HCEC 1CT (cell line): ENCODE data around the gene NTN3.
A peak's percentile ranks its signal among the peaks of the same experiment; 100 is the strongest.
"Not testable (repeated sequence)": the region's sequence is repeated elsewhere in the genome, so short reads cannot be mapped to it uniquely, and the experiment has no call there.

Source experiments
- DNase-seq: peaks from one replicate; pipeline ENCODE4 v3.0.0-alpha.2; 2017

NTN3 gene

GRCh38 chr16:2441143-2441804 lies 29.8 kb upstream of the NTN3 start:
- DNase-seq, result not testable (repeated sequence)

- DNase-seq, result no peak
These were observed 27.5 kb upstream of the NTN3 start for GRCh38 chr16:2443555-2443954.

- DNase-seq, result peak; percentile 42
These were observed 23.0 kb upstream of the NTN3 start for GRCh38 chr16:2447920-2448583.

GRCh38 chr16:2449118-2449517 lies 22.0 kb upstream of the NTN3 start:
- no peak for DNase-seq

- DNase-seq, result no peak
These were observed 20.6 kb upstream of the NTN3 start for GRCh38 chr16:2450535-2450934.

DNA sequence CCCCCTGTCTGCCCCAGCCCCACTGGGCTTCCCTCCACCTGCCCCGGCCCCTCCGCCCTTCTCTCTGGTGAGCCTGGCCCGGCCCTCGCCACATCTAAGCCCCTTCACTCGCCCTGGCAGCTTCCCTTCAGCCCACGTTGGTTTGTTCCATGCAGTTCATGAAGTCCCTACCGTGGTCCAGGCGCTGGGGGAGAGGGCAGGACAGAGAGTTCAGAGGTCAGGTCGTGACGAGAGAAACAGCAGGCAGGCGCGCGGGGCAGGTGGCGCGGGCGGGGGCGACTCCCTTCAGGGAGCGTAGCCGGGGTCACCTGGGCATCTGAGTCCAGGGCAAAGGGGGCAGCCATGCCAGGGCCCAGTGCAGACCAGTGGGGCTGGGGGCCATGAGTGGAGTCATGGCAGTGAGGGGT lies 20.1 kb upstream of the NTN3 start:
- DNase-seq, result no peak

- DNase-seq, result no peak
These were observed 19.2 kb upstream of the NTN3 start for GRCh38 chr16:2451851-2452320.

DNA sequence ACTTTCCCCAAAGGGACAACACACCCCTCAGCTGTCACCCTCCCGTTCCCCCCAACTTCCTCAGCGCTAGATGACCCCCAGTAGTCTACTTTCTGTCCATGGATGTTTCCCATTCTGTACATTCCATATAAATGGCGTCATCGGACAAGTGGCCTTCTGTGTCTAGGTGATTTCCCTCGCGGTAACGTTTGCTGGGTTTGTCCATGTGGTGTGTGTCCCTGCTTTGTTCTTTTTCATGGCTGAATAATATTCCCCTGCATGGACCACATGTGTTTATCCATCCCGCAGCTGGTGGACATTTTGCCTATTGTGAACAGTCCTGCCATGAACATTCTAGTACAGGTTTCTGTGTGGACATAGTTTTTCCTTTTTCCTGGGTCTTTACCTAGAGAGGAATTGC lies 18.4 kb upstream of the NTN3 start:
- no peak for DNase-seq

GRCh38 chr16:2455081-2455845 lies 15.8 kb upstream of the NTN3 start:
- no peak for DNase-seq

GRCh38 chr16:2456551-2457153 lies 14.4 kb upstream of the NTN3 start:
- DNase-seq, result no peak

GRCh38 chr16:2457267-2457666 lies 13.8 kb upstream of the NTN3 start:
- DNase-seq, result no peak

DNA sequence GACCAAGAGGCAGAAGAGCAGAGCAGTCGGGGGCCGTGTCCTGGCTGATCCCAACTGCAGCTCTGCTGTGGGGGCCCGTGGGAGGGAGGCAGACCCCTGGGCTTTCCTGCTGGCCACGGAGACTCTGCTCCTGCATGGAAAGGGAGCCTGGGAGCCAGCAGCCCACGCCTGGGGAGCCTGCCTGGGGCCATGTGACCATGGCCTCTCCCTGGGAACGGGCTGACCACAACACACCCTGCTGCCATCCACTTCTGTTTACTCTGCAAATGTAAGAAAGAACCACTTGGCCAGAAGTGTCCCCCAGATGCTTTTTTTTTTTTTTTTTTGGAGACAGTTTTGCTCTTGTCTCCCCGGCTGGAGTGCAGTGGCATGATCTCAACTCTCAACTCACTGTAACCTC lies 13.2 kb upstream of the NTN3 start:
- no peak for DNase-seq

GRCh38 chr16:2458887-2459646 lies 12.0 kb upstream of the NTN3 start:
- DNase-seq, result no peak

DNA sequence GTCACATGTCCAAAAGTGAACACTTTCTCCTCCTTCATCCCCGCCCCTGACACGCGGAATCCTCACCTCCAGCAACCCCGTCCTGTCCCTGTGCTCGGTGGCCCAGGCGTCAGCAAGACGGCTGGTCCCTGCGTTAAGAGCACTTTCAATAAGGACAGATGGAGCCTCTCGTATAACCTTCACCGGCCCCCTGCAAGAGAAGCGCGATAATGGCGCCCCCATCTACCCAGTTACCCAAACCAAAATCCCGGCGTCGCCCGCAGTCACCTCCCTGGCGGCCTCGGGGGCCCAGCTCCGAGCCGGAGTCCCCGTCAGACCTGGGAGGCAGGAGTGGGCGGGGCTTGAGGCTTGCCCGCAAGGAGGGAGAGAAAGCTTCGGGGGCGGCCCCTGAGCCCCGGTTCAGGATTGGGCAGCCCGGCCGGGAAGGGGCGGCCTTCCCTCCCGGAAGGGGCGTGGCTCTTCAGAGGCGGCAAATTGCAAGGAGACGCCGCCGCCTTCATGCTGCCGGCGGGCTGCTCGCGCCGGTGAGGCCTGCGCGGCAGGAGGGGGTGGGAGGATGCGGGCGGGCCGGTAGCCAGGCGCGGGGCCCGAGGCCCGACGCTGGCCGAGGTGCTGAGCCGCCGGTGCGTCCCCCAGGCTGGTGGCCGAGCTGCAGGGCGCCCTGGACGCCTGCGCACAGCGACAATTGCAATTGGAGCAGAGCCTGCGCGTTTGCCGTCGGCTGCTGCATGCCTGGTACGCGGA lies 11.3 kb upstream of the NTN3 start, which contains the start of gene TEDC2:
Gene TEDC2 (plus strand): TSS at position 463 of the 744 bp plus-strand sequence. CDS start 36 bp downstream, at position 499.
- DNase-seq, result peak; percentile 93

GRCh38 chr16:2460391-2460713 lies 10.7 kb upstream of the NTN3 start:
- no peak for DNase-seq

DNA sequence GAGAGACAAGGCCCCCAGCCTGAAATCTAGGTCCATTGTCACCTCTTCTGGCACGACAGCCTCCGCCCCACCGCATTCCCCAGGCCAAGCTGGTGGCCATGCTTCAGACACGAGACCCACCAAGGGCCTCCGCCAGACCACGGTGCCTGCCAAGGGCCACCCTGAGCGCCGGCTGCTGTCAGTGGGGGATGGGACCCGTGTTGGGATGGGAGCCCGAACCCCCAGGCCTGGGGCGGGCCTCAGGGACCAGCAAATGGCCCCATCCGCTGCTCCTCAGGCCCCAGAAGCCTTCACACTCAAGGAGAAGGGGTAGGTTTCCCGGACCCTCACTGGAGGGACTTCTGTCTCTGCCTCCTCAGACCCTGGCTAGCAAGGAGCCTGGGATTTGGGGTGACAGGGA lies 10.2 kb upstream of the NTN3 start:
- DNase-seq, result no peak

DNA sequence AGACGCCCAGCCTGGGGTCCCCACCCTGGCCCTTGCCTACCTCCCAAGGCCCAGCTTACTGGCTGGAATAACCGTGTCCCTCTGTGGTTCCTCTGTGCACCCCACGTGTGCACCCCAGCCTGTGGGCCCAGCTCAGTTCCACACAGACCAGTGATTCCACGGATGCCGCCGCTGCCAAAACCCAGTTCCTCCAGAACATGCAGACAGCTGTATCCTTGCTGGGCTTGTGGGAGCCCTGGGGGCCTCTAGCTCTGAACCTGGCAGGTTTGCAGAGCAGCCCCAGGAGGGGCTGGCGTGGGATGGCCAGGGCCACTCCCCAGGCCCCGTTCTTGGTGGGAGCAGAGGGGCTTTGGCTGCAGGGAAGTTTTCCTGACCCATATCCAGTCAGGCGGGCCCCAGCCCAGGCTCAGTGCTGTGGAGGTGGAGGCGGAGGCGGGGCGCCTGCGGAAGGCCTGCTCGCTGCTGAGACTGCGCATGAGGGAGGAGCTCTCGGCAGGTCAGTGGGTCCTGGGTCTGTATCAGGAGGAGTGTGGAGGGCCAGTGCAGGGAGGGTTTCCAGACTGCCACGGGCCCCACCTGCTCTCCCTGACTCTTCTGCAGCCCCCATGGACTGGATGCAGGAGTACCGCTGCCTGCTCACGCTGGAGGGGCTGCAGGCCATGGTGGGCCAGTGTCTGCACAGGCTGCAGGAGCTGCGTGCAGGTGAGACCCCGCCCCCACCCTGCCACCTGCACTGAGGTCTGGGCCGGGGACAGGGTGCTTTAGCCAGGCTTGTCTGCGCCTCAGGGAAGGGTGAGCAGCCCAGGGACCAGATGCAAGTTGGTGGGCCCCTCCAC lies 8.8 kb upstream of the NTN3 start:
- no peak for DNase-seq

GRCh38 chr16:2464333-2464732 lies 6.8 kb upstream of the NTN3 start:
- no peak for DNase-seq

- no peak for DNase-seq
These were observed 5.3 kb upstream of the NTN3 start for GRCh38 chr16:2465653-2466415.
